IMR-90 (cell line): ENCODE results near the gene SOX5.

Experiments used
- MAZ ChIP-seq: IDR thresholded peaks from 2 replicates; pipeline ENCODE4 v1.6.1; 2012; ENCODE audit warnings: low read depth, mild to moderate bottlenecking, low read length, improper control_type of control experiment, moderate library complexity, borderline replicate concordance
- MXI1 ChIP-seq: IDR thresholded peaks from 2 replicates; pipeline ENCODE4 v1.6.1; 2012; ENCODE audit warnings: low read depth, mild to moderate bottlenecking, low read length, moderate library complexity, borderline replicate concordance
- POLR2A ChIP-seq: IDR thresholded peaks from 2 replicates; pipeline ENCODE4 v1.6.1; 2012; ENCODE audit warnings: mild to moderate bottlenecking, low read depth, low read length
- RAD21 ChIP-seq: IDR thresholded peaks from 2 replicates; pipeline ENCODE4 v1.6.1; 2012; ENCODE audit warnings: low read length, improper control_type of control experiment
- RFX5 ChIP-seq: IDR thresholded peaks from 2 replicates; pipeline ENCODE4 v1.8.0; 2012; ENCODE audit warnings: low read depth, mild to moderate bottlenecking, low read length, moderate library complexity
- TF ChIP-seq, protein P1 (sequence below): conservative IDR thresholded peaks from 2 replicates; pipeline ENCODE4 v1.5.1; 2012; ENCODE audit warnings: mild to moderate bottlenecking, low read depth, low read length, improper control_type of control experiment
- TF ChIP-seq, protein P2 (sequence below): fragments of 150-350 bp; IDR thresholded peaks from 2 replicates; pipeline ENCODE4 v1.6.1; 2016; ENCODE audit warnings: low read depth, mild to moderate bottlenecking, low read length, moderate library complexity, borderline replicate concordance
- TF ChIP-seq, protein P3 (sequence below): fragments of 150-350 bp; IDR thresholded peaks from 2 replicates; pipeline ENCODE4 v1.6.1; 2017; ENCODE audit warnings: mild to moderate bottlenecking, antibody characterized with exemption, low read length, low read depth

DNA sequence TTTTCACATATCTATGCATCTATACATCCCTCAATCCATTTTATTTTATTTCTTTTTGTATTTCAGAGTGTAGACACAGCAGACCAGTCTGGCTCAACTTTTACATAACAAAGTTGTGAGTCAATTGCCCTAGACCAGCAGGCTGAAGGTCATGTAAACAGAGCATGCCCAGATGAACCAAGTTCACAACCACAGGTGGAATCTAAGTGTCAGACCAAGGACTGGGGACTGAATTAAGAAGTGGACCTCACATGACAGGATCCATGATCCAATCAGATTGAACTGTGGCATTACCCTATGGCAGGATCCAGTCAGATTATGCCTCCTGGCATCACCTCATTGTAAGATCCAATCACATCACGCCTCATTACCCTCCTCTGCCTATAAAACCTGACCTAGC is 455.8 kb downstream of the SOX5 start:
- TF ChIP-seq POLR2A (no peak), RAD21 (no peak), MAZ (no peak), RFX5 (no peak), MXI1 (no peak)
- TF ChIP-seq, protein P1, sequence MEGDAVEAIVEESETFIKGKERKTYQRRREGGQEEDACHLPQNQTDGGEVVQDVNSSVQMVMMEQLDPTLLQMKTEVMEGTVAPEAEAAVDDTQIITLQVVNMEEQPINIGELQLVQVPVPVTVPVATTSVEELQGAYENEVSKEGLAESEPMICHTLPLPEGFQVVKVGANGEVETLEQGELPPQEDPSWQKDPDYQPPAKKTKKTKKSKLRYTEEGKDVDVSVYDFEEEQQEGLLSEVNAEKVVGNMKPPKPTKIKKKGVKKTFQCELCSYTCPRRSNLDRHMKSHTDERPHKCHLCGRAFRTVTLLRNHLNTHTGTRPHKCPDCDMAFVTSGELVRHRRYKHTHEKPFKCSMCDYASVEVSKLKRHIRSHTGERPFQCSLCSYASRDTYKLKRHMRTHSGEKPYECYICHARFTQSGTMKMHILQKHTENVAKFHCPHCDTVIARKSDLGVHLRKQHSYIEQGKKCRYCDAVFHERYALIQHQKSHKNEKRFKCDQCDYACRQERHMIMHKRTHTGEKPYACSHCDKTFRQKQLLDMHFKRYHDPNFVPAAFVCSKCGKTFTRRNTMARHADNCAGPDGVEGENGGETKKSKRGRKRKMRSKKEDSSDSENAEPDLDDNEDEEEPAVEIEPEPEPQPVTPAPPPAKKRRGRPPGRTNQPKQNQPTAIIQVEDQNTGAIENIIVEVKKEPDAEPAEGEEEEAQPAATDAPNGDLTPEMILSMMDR = no peak
- TF ChIP-seq, protein P2, sequence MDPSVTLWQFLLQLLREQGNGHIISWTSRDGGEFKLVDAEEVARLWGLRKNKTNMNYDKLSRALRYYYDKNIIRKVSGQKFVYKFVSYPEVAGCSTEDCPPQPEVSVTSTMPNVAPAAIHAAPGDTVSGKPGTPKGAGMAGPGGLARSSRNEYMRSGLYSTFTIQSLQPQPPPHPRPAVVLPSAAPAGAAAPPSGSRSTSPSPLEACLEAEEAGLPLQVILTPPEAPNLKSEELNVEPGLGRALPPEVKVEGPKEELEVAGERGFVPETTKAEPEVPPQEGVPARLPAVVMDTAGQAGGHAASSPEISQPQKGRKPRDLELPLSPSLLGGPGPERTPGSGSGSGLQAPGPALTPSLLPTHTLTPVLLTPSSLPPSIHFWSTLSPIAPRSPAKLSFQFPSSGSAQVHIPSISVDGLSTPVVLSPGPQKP = no peak
- TF ChIP-seq, protein P3, sequence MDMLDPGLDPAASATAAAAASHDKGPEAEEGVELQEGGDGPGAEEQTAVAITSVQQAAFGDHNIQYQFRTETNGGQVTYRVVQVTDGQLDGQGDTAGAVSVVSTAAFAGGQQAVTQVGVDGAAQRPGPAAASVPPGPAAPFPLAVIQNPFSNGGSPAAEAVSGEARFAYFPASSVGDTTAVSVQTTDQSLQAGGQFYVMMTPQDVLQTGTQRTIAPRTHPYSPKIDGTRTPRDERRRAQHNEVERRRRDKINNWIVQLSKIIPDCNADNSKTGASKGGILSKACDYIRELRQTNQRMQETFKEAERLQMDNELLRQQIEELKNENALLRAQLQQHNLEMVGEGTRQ = no peak
